Cardiac fibroblast (primary cell): ENCODE measurements around the gene TOP3B.

ENCODE experiments used
- DNase-seq, 2 donors: peaks; one replicate each; pipeline versions ENCODE4 v3.0.0 to v3.0.0-alpha.2; 2010; ENCODE audit warnings: low read depth in 2 of 2
- H3K4me3 ChIP-seq, 2 donors: replicated peaks in 1 of 2; 1 replicate in 1 of 2; 2 replicates in 1 of 2; pipeline ENCODE4 v1.5.1; 2011; ENCODE audit warnings: low read depth in 2 of 2, low read length in 2 of 2, mild to moderate bottlenecking in 2 of 2, moderate library complexity in 1 of 2
- CTCF ChIP-seq: IDR thresholded peaks from one replicate; pipeline ENCODE4 v1.5.1; 2011; ENCODE audit warnings: low read depth, mild to moderate bottlenecking, low read length, inconsistent platforms

TOP3B gene

GRCh38 chr22:21948824-21949568 is 33.6 kb downstream of the TOP3B start:
- TF ChIP-seq CTCF, result no peak
- DNase-seq, result peak in 1 of 2 donors; percentile 20
- H3K4me3 ChIP-seq, result no peak overlapping the region

DNA sequence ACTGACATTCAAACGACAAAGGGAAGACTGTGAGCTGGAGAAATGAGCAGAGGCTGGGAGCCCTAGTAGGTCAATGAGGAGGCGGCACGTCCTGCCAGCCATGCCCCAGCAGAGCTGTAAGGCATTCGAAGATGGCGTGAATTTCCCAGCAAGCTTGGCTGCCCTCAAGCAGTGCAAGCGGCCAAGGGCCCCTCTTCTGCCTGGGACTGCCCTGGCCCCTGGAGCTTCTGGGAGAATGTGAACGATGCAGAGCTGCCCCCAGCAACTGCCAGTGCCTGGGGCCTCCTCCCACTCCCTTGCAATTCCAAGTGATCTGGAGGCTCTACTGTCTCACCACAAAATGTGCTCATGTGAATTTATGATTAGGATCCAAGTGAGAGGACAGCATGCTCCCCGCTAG is 34.2 kb downstream of the TOP3B start:
- DNase-seq, result no peak
- no peak for TF ChIP-seq CTCF
- H3K4me3 ChIP-seq, result no peak overlapping the region

DNA sequence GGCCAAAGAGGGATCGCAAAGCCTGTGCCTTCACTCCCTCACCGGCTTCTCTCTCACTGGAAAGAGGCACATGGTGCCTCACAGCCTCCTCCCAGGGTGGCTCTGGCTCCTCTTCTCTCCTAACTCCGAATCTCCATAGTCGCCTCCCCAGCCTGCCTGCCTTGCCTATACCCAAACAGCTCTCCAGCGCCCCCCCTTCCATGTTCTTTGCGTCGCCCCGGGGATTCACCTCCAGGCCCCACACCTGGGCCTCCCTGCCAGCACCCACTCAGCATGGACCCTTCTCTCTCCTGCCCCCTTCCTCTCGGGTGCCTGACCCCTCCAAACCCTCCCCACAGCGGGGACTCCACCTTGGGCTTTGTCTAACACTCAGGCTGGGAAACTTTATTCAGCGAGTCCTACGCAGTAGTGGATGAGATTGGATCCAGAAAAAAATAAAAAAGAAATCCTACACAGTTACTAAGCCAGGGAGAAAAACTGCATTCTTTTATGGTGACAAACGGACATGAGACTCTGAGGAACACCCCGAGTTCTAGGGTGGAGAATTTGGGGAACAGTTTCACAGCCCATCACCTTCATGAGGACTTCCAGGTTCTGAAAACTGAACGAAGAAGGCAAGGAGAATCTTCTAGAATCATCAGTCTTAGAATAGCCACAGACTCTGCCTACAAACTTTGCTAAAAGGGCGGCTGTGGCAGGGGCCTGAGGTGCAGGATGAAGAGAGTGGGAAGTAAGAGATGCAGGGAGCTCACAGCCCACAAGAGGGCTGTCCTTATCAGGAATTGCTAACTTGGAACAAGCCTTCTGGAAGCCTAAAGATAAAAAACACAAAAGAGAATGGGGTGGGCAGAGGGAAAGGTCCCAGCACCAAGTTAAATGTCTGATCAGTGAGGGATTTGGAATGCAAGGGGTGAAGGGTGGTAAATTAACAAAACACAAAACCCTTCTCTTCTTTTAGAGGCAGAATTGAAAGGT is 35.3 kb downstream of the TOP3B start:
- TF ChIP-seq CTCF, result peak; percentile 70
- no peak overlapping the region for H3K4me3 ChIP-seq
- DNase-seq, result peak; percentile 55 to 73

DNA sequence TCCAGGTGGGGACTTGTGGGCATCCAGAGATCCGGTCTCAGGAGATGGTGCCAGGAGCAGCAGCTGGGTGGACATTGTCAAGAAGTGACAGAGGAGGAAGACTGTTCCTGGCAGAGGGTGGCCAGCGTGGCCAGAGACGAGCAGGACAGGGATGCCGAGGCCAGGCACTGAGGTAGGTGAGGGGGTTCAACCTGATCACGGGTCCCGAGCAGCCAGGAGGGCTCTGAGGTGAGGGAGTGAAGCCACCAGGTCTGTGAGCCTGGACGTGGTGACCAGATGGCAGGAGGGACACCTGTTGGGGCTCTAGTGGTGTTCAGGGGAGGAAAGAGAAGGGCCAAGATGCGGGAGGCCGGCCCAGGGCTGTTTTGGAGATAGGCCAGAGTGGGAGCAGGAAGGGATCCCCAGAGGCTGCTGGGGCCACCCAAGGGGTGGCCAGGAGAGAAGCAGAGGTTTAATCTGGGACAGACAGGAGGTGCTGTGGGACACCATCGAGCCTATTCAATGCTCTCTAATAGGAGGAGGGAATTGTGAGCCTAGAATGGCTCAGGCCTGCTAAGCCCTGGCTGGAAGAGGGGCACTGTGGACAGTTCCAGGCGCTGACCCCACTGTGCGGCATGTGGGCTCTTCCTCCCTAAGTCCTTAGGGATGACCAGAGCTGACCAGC is 36.2 kb downstream of the TOP3B start:
- DNase-seq, result no peak
- TF ChIP-seq CTCF, result no peak
- no peak overlapping the region for H3K4me3 ChIP-seq

DNA sequence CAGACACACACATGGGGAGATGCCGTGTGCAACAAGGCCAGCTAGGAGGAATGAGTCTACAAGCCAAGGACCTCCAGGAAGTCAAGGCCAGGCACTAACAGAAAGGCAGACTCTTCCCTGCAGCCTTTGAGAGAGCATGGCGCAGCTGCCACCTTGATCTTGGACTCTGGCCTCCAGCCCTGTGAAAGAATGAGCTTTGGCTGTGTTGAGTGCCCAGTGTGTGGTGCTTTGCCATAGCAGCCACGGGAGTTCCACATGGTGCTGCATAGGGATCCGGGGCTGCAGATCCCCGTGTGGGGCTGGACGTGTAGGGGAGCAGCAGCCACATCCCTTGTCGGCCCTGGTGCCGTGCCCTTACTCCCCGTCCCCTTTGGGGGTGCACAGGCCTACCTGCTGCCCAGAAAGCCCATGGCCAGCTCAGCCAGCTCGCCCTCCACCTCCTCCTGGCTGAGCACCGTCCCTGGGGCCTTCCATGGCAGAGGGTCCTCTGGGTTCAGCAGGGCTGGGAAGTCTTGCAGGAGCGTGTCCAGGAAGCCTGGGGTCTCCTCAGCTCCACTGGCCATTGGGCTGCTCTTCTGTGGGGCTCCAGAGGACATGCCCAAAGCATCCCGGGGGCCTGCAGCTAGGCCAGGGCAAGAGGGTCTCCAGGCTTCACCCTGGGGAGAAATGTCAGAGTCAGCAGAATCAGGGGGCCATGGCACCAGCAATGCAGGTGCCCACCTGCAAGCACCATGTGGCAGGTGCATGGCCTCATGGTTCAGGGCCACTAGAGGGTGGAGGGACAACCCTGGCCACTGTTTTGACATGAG is 36.9 kb downstream of the TOP3B start:
- no peak for DNase-seq
- no peak overlapping the region for H3K4me3 ChIP-seq
- TF ChIP-seq CTCF, result no peak

- no peak overlapping the region for H3K4me3 ChIP-seq
- TF ChIP-seq CTCF, result no peak
- no peak for DNase-seq
Measured at GRCh38 chr22:21944871-21945270, 37.7 kb downstream of the TOP3B start.
